HG03103 (cell line): ENCODE data around the gene SLC39A9.
"Not testable (repeated sequence)": the region's sequence is repeated elsewhere in the genome, so short reads cannot be mapped to it uniquely, and the experiment has no call there.

Source experiments
- ATAC-seq: cut with Tn5 transposase; IDR thresholded peaks from one replicate; pipeline ENCODE4 v1.9.1; 2021; ENCODE audit warnings: low read depth; ENCODE audit not compliant: unreplicated experiment

The SLC39A9 gene

GRCh38 chr14:69416087-69416486 lies 17.6 kb downstream of the SLC39A9 start:
- ATAC-seq = not testable (repeated sequence)

DNA sequence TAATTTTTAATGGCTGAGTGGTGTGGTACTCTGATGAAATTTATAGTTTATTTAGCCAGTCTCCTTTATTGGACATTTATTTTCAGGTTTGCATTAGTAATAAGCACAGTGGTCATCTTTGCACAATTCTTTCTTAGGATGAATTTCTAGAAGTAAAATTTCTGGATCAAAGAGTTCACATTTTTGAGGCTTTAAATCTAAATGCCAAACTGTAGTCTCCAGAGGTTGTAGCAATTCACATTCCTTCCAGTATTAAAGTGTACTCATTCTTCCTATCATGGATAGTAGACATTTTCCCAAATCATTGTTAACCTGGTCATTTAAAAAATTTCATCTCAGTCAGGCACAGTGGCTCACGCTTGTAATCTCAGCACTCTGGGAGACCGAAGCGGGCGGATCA lies 24.8 kb downstream of the SLC39A9 start:
- ATAC-seq = no peak

- ATAC-seq = no peak
These were observed 25.8 kb downstream of the SLC39A9 start for GRCh38 chr14:69424149-69424923.

- no peak for ATAC-seq
These were observed 29.1 kb downstream of the SLC39A9 start for GRCh38 chr14:69427596-69427995.

DNA sequence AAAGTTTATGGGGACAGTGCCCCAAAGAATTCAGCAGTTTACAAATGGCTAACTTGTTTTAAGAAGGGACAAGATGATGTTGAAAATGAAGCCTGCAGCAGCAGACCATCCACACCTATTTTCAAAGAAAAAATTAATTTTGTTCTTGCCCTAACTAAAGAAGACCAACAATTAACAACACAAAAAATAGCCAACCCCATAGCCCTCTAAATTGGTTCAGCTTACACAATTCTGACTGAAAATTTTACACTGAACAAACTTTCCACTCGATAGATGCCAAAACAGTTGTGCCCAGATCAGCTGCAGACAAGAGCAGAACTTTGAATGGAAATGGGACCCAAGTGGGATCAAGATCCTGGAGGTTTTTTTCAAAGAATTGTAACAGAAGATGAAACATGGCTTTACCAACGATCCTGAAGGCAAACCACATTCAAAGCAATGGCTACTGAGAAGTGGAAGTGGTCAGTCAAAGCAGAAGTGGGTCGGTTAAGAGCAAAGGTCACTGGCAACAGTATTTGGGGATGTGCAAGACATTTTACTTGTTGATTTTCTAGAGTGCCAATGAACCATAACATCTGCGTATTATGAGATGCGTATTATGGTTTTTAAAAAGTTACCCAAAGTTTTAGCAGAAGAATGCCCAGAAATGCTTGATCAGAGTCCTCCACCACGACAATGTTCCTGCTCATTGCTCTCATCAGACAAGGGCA lies 30.0 kb downstream of the SLC39A9 start:
- no peak for ATAC-seq

- no peak for ATAC-seq
These were observed 31.2 kb downstream of the SLC39A9 start for GRCh38 chr14:69429643-69430042.

DNA sequence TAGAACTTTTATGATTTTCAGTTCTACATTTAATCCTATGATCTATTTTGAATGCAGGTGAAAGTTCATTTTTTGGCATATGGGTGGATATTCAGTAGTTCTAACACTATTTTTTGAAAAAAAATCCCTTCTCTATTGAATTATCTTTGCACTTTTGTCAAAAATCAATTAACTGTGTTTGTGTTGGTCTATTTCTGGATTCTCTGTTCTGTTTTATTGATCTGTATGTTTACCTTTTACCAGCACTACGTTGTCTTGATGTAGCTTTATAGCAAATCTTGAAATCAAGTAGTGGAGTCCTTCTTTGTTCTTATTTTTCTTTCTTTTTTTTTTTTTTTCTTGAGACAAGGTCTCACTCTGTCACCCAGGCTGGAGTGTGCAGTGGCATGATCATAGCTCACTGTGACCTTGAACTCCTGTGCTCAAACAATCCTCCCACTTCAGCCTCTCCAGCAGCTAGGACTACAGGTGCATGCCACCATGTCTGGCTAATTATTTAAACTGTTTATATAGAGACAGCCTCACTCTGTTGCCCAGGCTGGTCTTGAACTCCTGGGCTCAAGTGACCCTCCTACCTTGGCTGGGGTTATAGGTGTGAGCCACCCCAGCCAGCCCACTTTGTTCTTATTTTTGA lies 31.9 kb downstream of the SLC39A9 start:
- ATAC-seq = no peak

GRCh38 chr14:69432364-69432763 lies 33.9 kb downstream of the SLC39A9 start:
- no peak for ATAC-seq

DNA sequence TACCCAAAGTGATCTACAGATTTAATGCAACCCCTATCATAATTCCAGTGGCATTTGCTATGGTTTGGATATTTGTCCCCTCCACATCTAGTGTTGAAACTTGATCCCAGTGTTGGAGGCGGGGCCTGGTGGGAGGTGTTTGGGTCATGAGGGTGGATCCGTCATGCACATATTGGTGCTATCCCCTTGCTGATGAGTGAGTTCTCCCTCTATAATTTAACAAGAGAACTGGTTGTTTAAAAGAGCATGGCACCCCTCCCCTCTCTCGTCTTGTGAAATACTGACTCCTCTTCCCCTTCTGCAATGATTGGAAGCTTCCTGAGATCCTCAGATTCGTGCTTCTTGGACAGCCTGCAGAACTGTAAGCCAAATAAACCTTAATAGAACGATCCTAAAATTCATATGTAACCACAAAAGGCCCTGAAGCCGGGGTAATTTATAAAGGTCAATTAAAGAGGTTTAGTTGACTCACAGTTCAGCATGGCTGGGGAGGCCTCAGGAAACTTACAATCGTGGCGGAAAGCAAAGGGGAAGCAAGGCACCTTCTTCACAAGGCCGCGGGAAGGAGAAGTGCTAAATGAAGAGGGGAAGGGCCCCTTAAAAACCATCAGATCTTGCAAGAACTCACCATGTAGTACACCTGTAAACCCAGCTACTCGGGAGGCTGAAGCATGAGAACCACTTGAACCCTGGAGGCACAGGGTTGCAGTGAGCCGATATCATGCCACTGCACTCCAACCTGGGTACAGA lies 41.2 kb downstream of the SLC39A9 start:
- ATAC-seq = no peak

- no peak for ATAC-seq
These were observed 43.5 kb downstream of the SLC39A9 start for GRCh38 chr14:69441948-69442347.

DNA sequence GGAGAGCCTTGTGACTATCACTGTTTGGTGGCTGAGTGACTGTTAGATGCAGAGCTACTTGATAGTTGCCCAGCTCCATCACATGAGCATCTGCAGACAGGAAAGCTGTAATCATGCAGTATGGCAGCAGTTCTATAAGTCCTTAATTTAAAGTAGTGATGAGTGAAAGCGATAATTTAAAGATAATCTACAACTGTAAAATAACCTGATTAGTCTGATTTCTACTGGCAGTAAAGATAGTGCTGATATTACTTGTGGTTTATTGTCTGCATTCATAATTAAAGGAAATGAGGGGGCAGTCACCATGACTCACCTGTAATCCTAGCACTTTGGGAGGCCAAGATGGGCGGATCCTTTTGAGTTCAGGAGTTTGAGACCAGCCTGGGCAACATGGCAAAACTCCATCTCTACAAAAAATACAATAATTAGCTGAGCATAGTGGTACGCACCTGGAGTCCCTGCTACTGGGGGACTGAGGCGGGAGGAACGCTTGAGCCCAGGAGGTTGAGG lies 44.9 kb downstream of the SLC39A9 start:
- no peak for ATAC-seq

- no peak for ATAC-seq
These were observed 50.7 kb downstream of the SLC39A9 start for GRCh38 chr14:69449216-69449615.

- ATAC-seq = no peak
These were observed 53.4 kb downstream of the SLC39A9 start for GRCh38 chr14:69451941-69452340.

GRCh38 chr14:69458350-69458749 lies 59.9 kb downstream of the SLC39A9 start:
- no peak for ATAC-seq

GRCh38 chr14:69459122-69459521 lies 60.6 kb downstream of the SLC39A9 start:
- no peak for ATAC-seq

GRCh38 chr14:69460093-69460701 lies 61.7 kb downstream of the SLC39A9 start:
- no peak for ATAC-seq

GRCh38 chr14:69464379-69464778 lies 65.9 kb downstream of the SLC39A9 start:
- no peak for ATAC-seq

DNA sequence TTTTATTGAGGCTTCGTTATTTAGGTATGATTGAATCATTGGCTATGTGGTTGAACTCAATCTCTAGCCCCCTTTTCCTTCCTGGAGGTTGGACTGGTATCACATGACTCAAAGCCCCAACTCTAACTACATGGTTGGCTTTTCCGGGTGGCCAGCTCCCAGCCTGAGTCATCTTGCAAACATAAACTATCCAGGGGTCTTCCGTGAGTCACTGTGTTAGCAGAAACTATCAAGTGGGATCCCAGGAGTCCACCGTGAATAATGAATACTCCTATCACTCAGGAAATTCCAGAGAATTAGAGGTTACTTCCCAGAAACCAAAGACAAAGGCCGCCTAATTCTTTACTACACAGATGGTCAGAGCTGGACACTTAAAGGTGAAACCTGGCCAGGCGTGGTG lies 66.3 kb downstream of the SLC39A9 start:
- no peak for ATAC-seq

DNA sequence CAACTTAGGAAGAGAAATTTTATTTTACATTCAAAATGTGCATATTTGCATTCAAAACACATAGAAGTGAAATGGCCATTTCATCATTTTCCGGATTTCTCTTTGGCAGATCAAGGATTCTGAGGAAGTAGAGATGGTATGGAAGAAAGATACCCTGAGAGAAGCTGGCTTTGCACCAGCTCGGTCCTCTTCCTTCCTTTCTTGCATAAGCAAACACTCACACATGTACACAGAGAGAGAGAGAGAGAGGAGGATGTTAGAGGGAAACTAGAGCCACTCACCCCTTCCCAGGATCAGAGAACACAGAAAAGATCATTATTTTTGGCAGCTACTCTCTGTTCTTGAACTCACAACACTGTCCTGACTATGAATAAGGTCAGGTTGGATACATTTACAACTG lies 70.5 kb downstream of the SLC39A9 start:
- ATAC-seq = no peak

DNA sequence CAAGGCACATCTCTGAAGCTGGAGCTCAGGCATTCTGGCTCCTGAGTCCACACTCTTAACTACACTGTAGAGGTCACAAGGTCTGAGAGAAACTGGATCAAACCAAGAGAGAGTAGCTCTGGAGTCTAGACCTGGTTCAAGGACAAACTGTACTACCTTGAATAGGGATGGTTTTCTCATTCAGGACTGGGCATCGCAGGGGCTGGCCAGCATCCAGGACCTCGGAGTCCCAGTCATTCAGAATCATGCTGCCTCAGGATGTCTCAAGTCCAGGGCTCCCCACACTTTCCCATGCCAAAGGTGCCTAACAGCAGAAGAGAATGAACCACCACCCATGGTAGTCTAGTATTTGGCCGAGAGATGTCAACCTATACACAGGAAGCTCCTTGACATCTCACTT lies 72.9 kb downstream of the SLC39A9 start:
- no peak for ATAC-seq
